ENCODE measurements around the gene TSHZ2. TPM values are rescaled to one million over a fixed set of nuclear protein-coding genes. Genes with fewer than 3 reads are reported as not detected.

TSHZ2 gene
- total and polyA plus RNA-seq, 2 experiments from 2014 or later: 1.1 to 5.2 TPM

GRCh38 chr20:52924411-52925271 lies 47.5 kb upstream of the TSHZ2 start:
- Histone ChIP-seq H3K79me2 (no peaks in the 10 kb centered on the region), H3K4me3 (no peak overlapping the region)
- WGBS (ENCODE audit: low lambda C conversion rate, missing lambda C conversion rate): 53% methylated on average over 9 of the region's 9 CpGs

GRCh38 chr20:52926505-52926904 lies 45.7 kb upstream of the TSHZ2 start:
- no peak overlapping the region for H3K27ac ChIP-seq
- 74% methylated on average over 1 of the region's 1 CpG for WGBS (ENCODE audit: low lambda C conversion rate, missing lambda C conversion rate)
- H3K4me1 ChIP-seq (ENCODE audit: insufficient read depth): no peaks in the 10 kb centered on the region
- no peaks in the 10 kb centered on the region for H3K9me2 ChIP-seq (replicated peaks; ENCODE audit: insufficient read depth)
- no peaks in the 10 kb centered on the region for H3K9me3 ChIP-seq (ENCODE audit: low read depth)
- no peaks in the 10 kb centered on the region for H3K27me3 ChIP-seq
- no peak overlapping the region for H2AFZ ChIP-seq
- TF ChIP-seq, protein P1, sequence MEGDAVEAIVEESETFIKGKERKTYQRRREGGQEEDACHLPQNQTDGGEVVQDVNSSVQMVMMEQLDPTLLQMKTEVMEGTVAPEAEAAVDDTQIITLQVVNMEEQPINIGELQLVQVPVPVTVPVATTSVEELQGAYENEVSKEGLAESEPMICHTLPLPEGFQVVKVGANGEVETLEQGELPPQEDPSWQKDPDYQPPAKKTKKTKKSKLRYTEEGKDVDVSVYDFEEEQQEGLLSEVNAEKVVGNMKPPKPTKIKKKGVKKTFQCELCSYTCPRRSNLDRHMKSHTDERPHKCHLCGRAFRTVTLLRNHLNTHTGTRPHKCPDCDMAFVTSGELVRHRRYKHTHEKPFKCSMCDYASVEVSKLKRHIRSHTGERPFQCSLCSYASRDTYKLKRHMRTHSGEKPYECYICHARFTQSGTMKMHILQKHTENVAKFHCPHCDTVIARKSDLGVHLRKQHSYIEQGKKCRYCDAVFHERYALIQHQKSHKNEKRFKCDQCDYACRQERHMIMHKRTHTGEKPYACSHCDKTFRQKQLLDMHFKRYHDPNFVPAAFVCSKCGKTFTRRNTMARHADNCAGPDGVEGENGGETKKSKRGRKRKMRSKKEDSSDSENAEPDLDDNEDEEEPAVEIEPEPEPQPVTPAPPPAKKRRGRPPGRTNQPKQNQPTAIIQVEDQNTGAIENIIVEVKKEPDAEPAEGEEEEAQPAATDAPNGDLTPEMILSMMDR (IDR thresholded peaks at IDR 0.05; ENCODE audit: poor library complexity): no peak
- TF ChIP-seq EZH2 (IDR thresholded peaks at IDR 0.05; ENCODE audit: borderline replicate concordance) (no peak), EZH2phosphoT487 (IDR thresholded peaks at IDR 0.05; ENCODE audit: low read depth, severe bottlenecking, unreplicated experiment) (no peak)
- H3K4me2 ChIP-seq: no peak overlapping the region
- no peak overlapping the region for H3K4me3 ChIP-seq
- H4K20me1 ChIP-seq (ENCODE audit: insufficient read depth, poor library complexity, severe bottlenecking): no peaks in the 10 kb centered on the region
- no peaks in the 10 kb centered on the region for H3K79me2 ChIP-seq
- no peaks in the 10 kb centered on the region for H3K36me3 ChIP-seq (replicated peaks; ENCODE audit: insufficient read depth, low read depth)
- DNase-seq (ENCODE audit: low spot score): no peak

More at GRCh38 chr20:52924411-52925271, 47.5 kb upstream of the TSHZ2 start:
- Histone ChIP-seq H3K9me3 (ENCODE audit: low read depth) (no peaks in the 10 kb centered on the region), H3K4me1 (ENCODE audit: insufficient read depth) (no peaks in the 10 kb centered on the region), H2AFZ (no peak overlapping the region), H3K27me3 (no peaks in the 10 kb centered on the region), H3K9me2 (replicated peaks; ENCODE audit: insufficient read depth) (no peaks in the 10 kb centered on the region), H3K27ac (peak overlapping the region; percentile 27), H4K20me1 (ENCODE audit: insufficient read depth, poor library complexity, severe bottlenecking) (no peaks in the 10 kb centered on the region), H3K36me3 (replicated peaks; ENCODE audit: insufficient read depth, low read depth) (no peaks in the 10 kb centered on the region), H3K4me2 (no peak overlapping the region)
- no peak for DNase-seq (ENCODE audit: low spot score)
- no peak for TF ChIP-seq EZH2phosphoT487 (IDR thresholded peaks at IDR 0.05; ENCODE audit: low read depth, severe bottlenecking, unreplicated experiment)
- TF ChIP-seq, protein P1 (IDR thresholded peaks at IDR 0.05; ENCODE audit: poor library complexity): no peak
- TF ChIP-seq EZH2 (IDR thresholded peaks at IDR 0.05; ENCODE audit: borderline replicate concordance): no peak

- H4K20me1 ChIP-seq (ENCODE audit: insufficient read depth, poor library complexity, severe bottlenecking): no peaks in the 10 kb centered on the region
- H3K4me2 ChIP-seq: no peak overlapping the region
- no peaks in the 10 kb centered on the region for H3K9me2 ChIP-seq (replicated peaks; ENCODE audit: insufficient read depth)
- no peak overlapping the region for H2AFZ ChIP-seq
- 59% methylated on average over 1 of the region's 1 CpG for WGBS (ENCODE audit: low lambda C conversion rate, missing lambda C conversion rate)
- no peak overlapping the region for H3K27ac ChIP-seq
- no peaks in the 10 kb centered on the region for H3K4me1 ChIP-seq (ENCODE audit: insufficient read depth)
- H3K4me3 ChIP-seq: no peak overlapping the region
- no peaks in the 10 kb centered on the region for H3K27me3 ChIP-seq
- no peaks in the 10 kb centered on the region for H3K79me2 ChIP-seq
- DNase-seq (ENCODE audit: low spot score): no peak
- H3K9me3 ChIP-seq (ENCODE audit: low read depth): no peaks in the 10 kb centered on the region
- no peaks in the 10 kb centered on the region for H3K36me3 ChIP-seq (replicated peaks; ENCODE audit: insufficient read depth, low read depth)
- no peak for TF ChIP-seq EZH2 (IDR thresholded peaks at IDR 0.05; ENCODE audit: borderline replicate concordance)
- TF ChIP-seq, protein P1 (IDR thresholded peaks at IDR 0.05; ENCODE audit: poor library complexity): no peak
- no peak for TF ChIP-seq EZH2phosphoT487 (IDR thresholded peaks at IDR 0.05; ENCODE audit: low read depth, severe bottlenecking, unreplicated experiment)
These were observed 38.3 kb upstream of the TSHZ2 start for GRCh38 chr20:52933867-52934266.
